Measurements from ENCODE around the gene DIAPH1.

The DIAPH1 gene

GRCh38 chr5:141519605-141520565 is 98.9 kb downstream of the DIAPH1 start:
- H3K27ac ChIP-seq: no peak overlapping the region
- TF ChIP-seq ZFX (IDR thresholded peaks at IDR 0.05): no peak
- TF ChIP-seq CTCF (conservative IDR thresholded peaks at IDR 0.05): no peak

GRCh38 chr5:141518618-141519015 is 100.2 kb downstream of the DIAPH1 start:
- H3K27ac ChIP-seq: no peak overlapping the region
- no peak for TF ChIP-seq ZFX (IDR thresholded peaks at IDR 0.05)

GRCh38 chr5:141517880-141518617 is 100.8 kb downstream of the DIAPH1 start:
- H3K27ac ChIP-seq: no peak overlapping the region
- no peak for TF ChIP-seq CTCF (conservative IDR thresholded peaks at IDR 0.05)
- TF ChIP-seq ZFX (IDR thresholded peaks at IDR 0.05): no peak

- no peak overlapping the region for H3K27ac ChIP-seq
- no peak for TF ChIP-seq ZFX (IDR thresholded peaks at IDR 0.05)
- TF ChIP-seq CTCF (conservative IDR thresholded peaks at IDR 0.05): no peak
Observed at GRCh38 chr5:141517312-141517711, 101.5 kb downstream of the DIAPH1 start.

GRCh38 chr5:141516672-141517025 is 102.2 kb downstream of the DIAPH1 start:
- TF ChIP-seq CTCF (conservative IDR thresholded peaks at IDR 0.05): no peak
- TF ChIP-seq ZFX (IDR thresholded peaks at IDR 0.05): no peak
- no peak overlapping the region for H3K27ac ChIP-seq

- no peak overlapping the region for H3K27ac ChIP-seq
Observed at GRCh38 chr5:141515946-141516671, 102.7 kb downstream of the DIAPH1 start.

More at GRCh38 chr5:141515946-141516671, 102.7 kb downstream of the DIAPH1 start:
- no peak for TF ChIP-seq CTCF (conservative IDR thresholded peaks at IDR 0.05)
- no peak for TF ChIP-seq ZFX (IDR thresholded peaks at IDR 0.05)

Data from C4-2B (cell line).